Endothelial cell of umbilical vein (primary cell): Measurements from ENCODE around the gene ZBTB20. TPM values are rescaled to one million over a fixed set of nuclear protein-coding genes. Genes with fewer than 3 reads are reported as not detected.

Experiments
- BruUV-seq: library from RNA; stranded (reverse); fragments of 400-500 nt; replicated peaks from 2 replicates; lab custom pipeline; 2021; lab: Mats Ljungman, UMichigan
- CTCF ChIA-PET: fragments of 300-600, 350-600 bp; sonication (Branson Sonifier 250); formaldehyde crosslinking; loops from one replicate; lab custom pipeline; 2021; ENCODE audit warnings: antibody characterized with exemption, inconsistent platforms; lab: Charles Lee
- POLR2A ChIA-PET: fragments of 300-600, 350-600 bp; sonication (Branson Sonifier 250); formaldehyde crosslinking; loops from one replicate; lab custom pipeline; 2021; ENCODE audit warnings: antibody characterized with exemption, inconsistent platforms; lab: Charles Lee
- DNase-seq: peaks from one replicate; pipeline ENCODE4 v3.0.0-alpha.2; 2011; ENCODE audit warnings: low read depth, low spot score
- FAIRE-seq: peaks from 2 replicates; lab custom pipeline; 2011; peaks lifted over from hg19 to GRCh38; lab: Jason Lieb, UNC
- H2AFZ ChIP-seq: 2 replicates; pipeline ENCODE4 v1.6.0; 2012; ENCODE audit warnings: low read depth, low read length, control low read depth, inconsistent platforms
- H3K27ac ChIP-seq: 2 replicates; pipeline ENCODE4 v1.5.1; 2011; ENCODE audit warnings: low read depth, mild to moderate bottlenecking, control low read depth, low read length, moderate library complexity; ENCODE audit not compliant: insufficient read depth
- H3K27me3 ChIP-seq, 2 experiments: 2 replicates each; pipeline versions ENCODE4 v1.6.0 to v1.6.1; 2011; ENCODE audit warnings: low read length in 2 of 2, mixed read lengths in 1 of 2; ENCODE audit not compliant: control insufficient read depth in 2 of 2, insufficient read depth in 2 of 2
- H3K36me3 ChIP-seq, 2 experiments: 2 replicates in 1 of 2; 3 replicates in 1 of 2; pipeline ENCODE4 v1.5.1; 2011; ENCODE audit warnings: low read length in 2 of 2, mild to moderate bottlenecking in 1 of 2, moderate library complexity in 1 of 2; ENCODE audit not compliant: control insufficient read depth in 2 of 2, insufficient read depth in 2 of 2; ENCODE audit errors: extremely low read depth in 1 of 2
- H3K4me1 ChIP-seq: 3 replicates; pipeline ENCODE4 v1.5.1; 2011; ENCODE audit warnings: mild to moderate bottlenecking, low read length; ENCODE audit not compliant: control insufficient read depth, insufficient read depth; ENCODE audit errors: extremely low read depth
- H3K4me2 ChIP-seq: 2 replicates; pipeline ENCODE4 v1.6.1; 2011; ENCODE audit warnings: low read length, control low read depth, mixed read lengths; ENCODE audit not compliant: insufficient read depth
- H3K4me3 ChIP-seq, 3 experiments: fragments of 200-600 bp in 1 of 3; sonication (generic), shearing (Covaris generic) in 1 of 3; replicated peaks in 1 of 3; 2 replicates each; pipeline ENCODE4 v1.5.1; 2011 to 2016; ENCODE audit warnings: control low read depth in 3 of 3, low read length in 3 of 3, mild to moderate bottlenecking in 2 of 3, inconsistent platforms in 1 of 3, low read depth in 1 of 3, moderate library complexity in 1 of 3; ENCODE audit not compliant: insufficient read depth in 1 of 3
- H3K79me2 ChIP-seq: 2 replicates; pipeline ENCODE4 v1.6.0; 2012; ENCODE audit warnings: low read length, inconsistent platforms; ENCODE audit not compliant: control insufficient read depth, insufficient read depth
- H3K9ac ChIP-seq: replicated peaks from 2 replicates; pipeline ENCODE3; 2011; ENCODE audit warnings: low read length, control low read depth; ENCODE audit not compliant: insufficient read depth; ENCODE audit errors: extremely low read depth
- H3K9me1 ChIP-seq: replicated peaks from 3 replicates; pipeline ENCODE4 v1.6.0; 2011; ENCODE audit warnings: mild to moderate bottlenecking, low read length; ENCODE audit not compliant: control insufficient read depth, insufficient read depth; ENCODE audit errors: extremely low read depth
- H3K9me3 ChIP-seq: replicated peaks from 2 replicates; pipeline ENCODE4 v1.5.1; 2012; ENCODE audit warnings: low read length, inconsistent platforms; ENCODE audit not compliant: control insufficient read depth, insufficient read depth
- H4K20me1 ChIP-seq: replicated peaks from 2 replicates; pipeline ENCODE3; 2011; ENCODE audit warnings: mild to moderate bottlenecking, low read length; ENCODE audit not compliant: control insufficient read depth, insufficient read depth; ENCODE audit errors: extremely low read depth
- CTCF ChIP-seq, 2 donors: IDR thresholded peaks; 1 replicate in 1 of 2; 2 replicates in 1 of 2; pipeline ENCODE4 v1.5.1; 2011; ENCODE audit warnings: low read length in 2 of 2, mild to moderate bottlenecking in 2 of 2, moderate library complexity in 2 of 2, control low read depth in 1 of 2, inconsistent platforms in 1 of 2, low read depth in 1 of 2; ENCODE audit not compliant: insufficient read depth in 1 of 2; ENCODE audit errors: extremely low read depth in 1 of 2
- EZH2 ChIP-seq: IDR thresholded peaks from 2 replicates; pipeline ENCODE4 v1.6.1; 2012; ENCODE audit warnings: borderline replicate concordance, low read depth, mild to moderate bottlenecking, moderate library complexity, low read length, inconsistent platforms; ENCODE audit not compliant: severe bottlenecking
- FOS ChIP-seq: IDR thresholded peaks from 2 replicates; pipeline ENCODE4 v1.6.1; 2011; ENCODE audit warnings: mild to moderate bottlenecking, low read length, moderate library complexity, borderline replicate concordance; ENCODE audit not compliant: insufficient read depth
- GATA2 ChIP-seq: IDR thresholded peaks from 2 replicates; pipeline ENCODE4 v1.7.0; 2011; ENCODE audit warnings: low read depth, mild to moderate bottlenecking, moderate library complexity, mixed read lengths, low read length; ENCODE audit not compliant: insufficient read length, insufficient read depth
- JUN ChIP-seq: IDR thresholded peaks from 2 replicates; pipeline ENCODE4 v1.6.1; 2011; ENCODE audit warnings: borderline replicate concordance, low read depth; ENCODE audit not compliant: insufficient read length, insufficient read depth
- MAX ChIP-seq: IDR thresholded peaks from 2 replicates; pipeline ENCODE4 v1.6.1; 2011; ENCODE audit not compliant: insufficient read depth, insufficient read length
- MYC ChIP-seq: IDR thresholded peaks from one replicate; pipeline ENCODE4 v1.6.1; 2011; ENCODE audit warnings: mild to moderate bottlenecking, low read depth, low read length
- POLR2A ChIP-seq: IDR thresholded peaks from 2 replicates; pipeline ENCODE4 v1.6.1; 2012; ENCODE audit warnings: low read depth, mild to moderate bottlenecking, control low read depth, low read length
- POLR2AphosphoS5 ChIP-seq: IDR thresholded peaks from 2 replicates; pipeline ENCODE4 v1.6.1; 2012; ENCODE audit warnings: low read depth, mild to moderate bottlenecking, control low read depth, low read length, moderate library complexity; ENCODE audit not compliant: insufficient read depth
- dilution Hi-C: fragments of 300-500 bp; cut with MboI; formaldehyde crosslinking; loops from one replicate; pipeline ENCODE4 v1.15.0; 2019; ENCODE audit warnings: low sequenced_read_pairs; ENCODE audit not compliant: extremely low pct_ligation_motif_present
- intact Hi-C: fragments of 100-400 bp; cut with micrococcal nuclease; formaldehyde crosslinking; loops from one replicate; pipeline ENCODE4 v1.10.0; 2022
- polyA plus RNA-seq, 4 experiments: library from polyadenylated mRNA; depleted of rRNA in 3 of 4; stranded (reverse) in 3 of 4; unstranded in 1 of 4; fragments of >200 nt; gene quantifications; 2 replicates each; pipeline versions ENCODE4 v1.2.1 to v1.2.3, GENCODE V29; 2011 to 2012; ENCODE audit warnings: missing spikeins in 1 of 4
- total RNA-seq: library from RNA; stranded (reverse); gene quantifications from 2 replicates; pipeline ENCODE4 v1.2.3, GENCODE V29; 2021

The ZBTB20 gene
- total and polyA plus RNA-seq, 2 donors (not counting 3 experiments of a cell fraction or from before 2014, with no cell fraction given), result 2.1 to 20.5 TPM

- Histone ChIP-seq H3K79me2 (no peaks in the 10 kb centered on the region), H3K4me3 (no peak overlapping the region), H3K9me1 (no peaks in the 10 kb centered on the region), H3K27ac (no peak overlapping the region), H3K36me3 (no peaks in the 10 kb centered on the region), H2AFZ (no peak overlapping the region), H3K4me1 (no peaks in the 10 kb centered on the region), H3K9me3 (no peaks in the 10 kb centered on the region), H3K27me3 (no peaks in the 10 kb centered on the region), H3K4me2 (no peak overlapping the region), H4K20me1 (peaks cover 3% of the 10 kb centered on the region), H3K9ac (no peak overlapping the region)
- no TSS peak for BruUV-seq
- POLR2A ChIA-PET, result no interaction called here
- FAIRE-seq (no peak), DNase-seq (no peak)
- intact Hi-C loops, result no loop called here
- CTCF ChIA-PET, result interaction anchor here (1.5 to 2.0 kb wide), 4 partner anchors 9 to 71 kb away, joined by 3 to 6 read pairs (median 5); no protein-coding TSS in a partner anchor
- no peak for TF ChIP-seq EZH2
- TF ChIP-seq MAX, result no peak
- TF ChIP-seq MYC, result no peak
- no peak for TF ChIP-seq JUN
- TF ChIP-seq POLR2AphosphoS5, result no peak
- no peak for TF ChIP-seq POLR2A
- no peak for TF ChIP-seq GATA2
- TF ChIP-seq FOS, result no peak
- no peak for TF ChIP-seq CTCF (IDR thresholded peaks at IDR 0.05; ENCODE audit: extremely low read depth in 1 of 2, insufficient read depth in 1 of 2, low read depth in 1 of 2, low read length in 2 of 2)
- dilution Hi-C loops, result no loop called here
These were observed 550.9 kb downstream of the ZBTB20 start for GRCh38 chr3:114596147-114596546.
